Activated CD4-positive, alpha-beta memory T cell treated with anti-CD3 and anti-CD28 coated beads for 36 hours (primary cell): ENCODE results near the gene EEF1A1. TPM values are rescaled to one million over a fixed set of nuclear protein-coding genes. Genes with fewer than 3 reads are reported as not detected.
"Not testable (repeated sequence)": the region's sequence is repeated elsewhere in the genome, so short reads cannot be mapped to it uniquely, and the experiment has no call there.

Experiments used
- CTCF ChIA-PET: fragments of 350-600 bp; sonication (Branson Sonifier 250); formaldehyde crosslinking; loops from one replicate; lab custom pipeline; 2021; ENCODE audit warnings: antibody characterized with exemption, inconsistent platforms; lab: Charles Lee
- POLR2A ChIA-PET: fragments of 350-600 bp; sonication (Branson Sonifier 250); formaldehyde crosslinking; loops from one replicate; lab custom pipeline; 2021; ENCODE audit warnings: antibody characterized with exemption; lab: Charles Lee
- DNase-seq: peaks from one replicate; pipeline ENCODE4 v3.0.0-alpha.2; 2020
- H3K27ac Mint-ChIP-seq: one replicate; pipeline ENCODE4 v1.8.0; 2021; ENCODE audit warnings: mixed read lengths
- H3K27me3 Mint-ChIP-seq: one replicate; pipeline ENCODE4 v1.8.0; 2021; ENCODE audit warnings: mixed read lengths
- H3K36me3 Mint-ChIP-seq: one replicate; pipeline ENCODE4 v1.8.0; 2021; ENCODE audit warnings: mixed read lengths
- H3K4me1 Mint-ChIP-seq: one replicate; pipeline ENCODE4 v1.8.0; 2021; ENCODE audit warnings: low read depth, mixed read lengths
- H3K4me3 Mint-ChIP-seq: one replicate; pipeline ENCODE4 v1.8.0; 2021; ENCODE audit warnings: mild to moderate bottlenecking, mixed read lengths
- H3K9me3 Mint-ChIP-seq: one replicate; pipeline ENCODE4 v1.8.0; 2021; ENCODE audit warnings: mixed read lengths
- intact Hi-C: fragments of 100-400 bp; cut with micrococcal nuclease; formaldehyde crosslinking; loops from one replicate; pipeline ENCODE4 v1.15.1; 2023
- total RNA-seq, 2 experiments: library from RNA; stranded (reverse); gene quantifications; one replicate each; pipeline ENCODE4 v1.2.3, GENCODE V29; 2021

Gene EEF1A1
- total RNA-seq, 2 experiments from 2014 or later, result 16,691 to 17,144 TPM

- DNase-seq, result no peak
- Mint-ChIP-seq H3K9me3 (no peaks in the 10 kb centered on the region), H3K36me3 (no peaks in the 10 kb centered on the region), H3K27me3 (no peaks in the 10 kb centered on the region), H3K27ac (no peak overlapping the region), H3K4me1 (no peaks in the 10 kb centered on the region), H3K4me3 (no peak overlapping the region)
- CTCF ChIA-PET, result no interaction called here
- intact Hi-C loops, result no loop called here
- POLR2A ChIA-PET, result no interaction called here
Measured at GRCh38 chr6:73532293-73532692, 11.5 kb upstream of the EEF1A1 start.

DNA sequence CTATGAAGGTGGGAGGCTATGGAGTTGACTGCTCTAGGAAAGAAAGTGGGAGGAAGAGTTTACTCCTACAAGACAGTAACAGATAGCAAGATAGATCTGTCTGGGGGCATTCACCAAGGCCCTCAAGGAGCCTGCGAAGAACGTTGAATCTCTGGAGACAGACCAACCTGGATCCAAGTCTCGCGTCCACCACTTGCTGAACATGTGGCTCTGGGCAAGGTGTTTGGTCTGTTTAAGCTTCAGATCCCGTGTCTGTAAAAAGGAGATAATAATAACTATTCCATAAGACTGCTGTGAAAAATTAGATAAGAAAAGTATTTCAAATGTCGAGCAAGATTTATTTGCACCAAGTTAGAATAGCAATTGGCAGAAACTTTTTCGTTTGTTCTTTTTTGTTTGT, 8.1 kb upstream of the EEF1A1 start:
- Mint-ChIP-seq H3K9me3 (no peaks in the 10 kb centered on the region), H3K27me3 (no peaks in the 10 kb centered on the region), H3K4me3 (no peak overlapping the region), H3K36me3 (no peaks in the 10 kb centered on the region), H3K27ac (no peak overlapping the region), H3K4me1 (peaks cover 6% of the 10 kb centered on the region)
- DNase-seq, result no peak
- intact Hi-C loops, result no loop called here
- CTCF ChIA-PET, result interaction anchor here (0.9 kb wide), 1 partner anchor 82 kb away, joined by 3 read pairs; no protein-coding TSS in a partner anchor
- POLR2A ChIA-PET, result no interaction called here

DNA sequence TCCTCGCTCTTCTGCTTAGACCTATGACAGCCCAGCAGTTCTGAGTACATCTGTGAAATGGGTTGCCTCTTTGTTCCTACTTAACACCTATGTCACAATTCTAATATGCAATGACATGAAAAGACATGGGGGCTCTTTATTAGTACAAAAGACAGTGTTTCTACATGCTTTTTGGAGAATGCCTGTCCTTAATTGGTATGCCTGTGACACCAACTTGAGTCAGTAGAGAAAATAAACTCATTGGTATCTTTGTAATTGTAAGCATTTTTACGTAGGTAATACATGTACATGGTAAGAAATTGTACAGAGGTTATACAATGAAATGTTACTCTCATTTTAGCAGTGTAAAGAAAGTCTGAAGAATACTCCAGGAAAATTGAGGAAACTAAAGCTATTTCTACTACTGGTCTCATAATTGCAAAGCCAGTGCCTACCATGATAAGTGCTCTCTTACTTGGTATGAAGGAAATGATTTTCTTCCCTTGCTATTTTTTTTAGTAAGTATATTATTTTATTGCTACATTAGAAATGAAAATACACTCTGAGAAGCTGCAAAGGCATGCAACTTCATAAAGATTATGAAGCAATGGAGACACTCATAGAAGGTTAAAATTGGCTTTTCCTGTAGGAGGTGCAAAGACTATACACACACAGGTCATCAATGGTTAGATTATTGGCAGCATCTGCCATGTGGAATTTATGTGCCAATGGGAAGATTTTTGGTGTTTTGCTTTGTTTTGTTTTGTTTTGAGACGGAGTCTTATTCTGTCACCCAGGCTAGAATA, 4.9 kb upstream of the EEF1A1 start:
- H3K27ac Mint-ChIP-seq, result no peak overlapping the region
- H3K27me3 Mint-ChIP-seq, result peaks cover 3% of the 10 kb centered on the region
- H3K4me1 Mint-ChIP-seq, result peaks cover 9% of the 10 kb centered on the region
- ChIA-PET POLR2A (interaction anchor here (1.2 kb wide), 1 partner anchor 61 kb away, joined by 3 read pairs; no protein-coding TSS in a partner anchor), CTCF (interaction anchor here (1.1 to 1.7 kb wide), 3 partner anchors 60 to 127 kb away, joined by 5 to 9 read pairs (median 5); no protein-coding TSS in a partner anchor)
- peaks cover 3% of the 10 kb centered on the region for H3K36me3 Mint-ChIP-seq
- H3K4me3 Mint-ChIP-seq, result no peak overlapping the region
- intact Hi-C loops, result no loop called here
- no peak for DNase-seq
- H3K9me3 Mint-ChIP-seq, result no peaks in the 10 kb centered on the region

DNA sequence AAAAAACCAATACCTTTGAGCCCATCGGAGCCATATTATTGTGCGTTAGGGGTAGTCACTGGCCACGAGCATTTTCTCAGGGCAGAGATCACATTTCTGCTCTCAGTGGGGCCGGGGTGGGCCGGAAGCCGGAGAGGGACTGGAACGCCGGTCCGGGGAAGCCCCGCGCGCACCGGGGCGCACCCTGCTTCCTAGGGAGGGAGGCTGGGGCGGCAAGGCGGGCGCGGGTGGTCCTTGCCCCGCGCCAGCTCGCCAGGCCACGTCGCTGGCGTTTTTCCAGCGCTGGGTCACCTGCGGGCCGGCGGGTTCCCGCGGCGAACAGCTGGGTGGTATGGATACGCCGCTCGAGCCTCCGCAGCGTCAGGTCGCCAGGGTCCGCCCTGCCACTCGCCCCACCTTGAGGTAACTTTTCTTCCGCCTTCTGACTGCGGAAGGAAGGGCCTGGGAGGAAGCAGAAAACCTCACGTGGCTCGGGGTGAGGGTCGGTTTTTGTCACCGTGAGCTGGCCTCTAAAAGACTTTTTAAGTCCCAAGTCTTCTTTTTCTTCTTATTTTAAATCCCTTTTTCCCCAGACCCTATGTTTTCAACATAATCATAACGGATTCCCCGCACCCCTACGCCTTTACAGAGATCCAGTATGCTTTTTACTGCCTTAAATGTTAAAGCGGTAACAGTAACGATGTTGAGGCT, 2.7 kb upstream of the EEF1A1 start:
- POLR2A ChIA-PET, result interaction anchor here (0.6 to 5.4 kb wide), 7 partner anchors 11 to 130 kb away, joined by 3 to 67 read pairs (median 9); partner anchors contain the start of genes CGAS, MTO1 and SLC17A5
- CTCF ChIA-PET, result interaction anchor here (1.1 to 3.7 kb wide), 6 partner anchors 10 to 129 kb away, joined by 3 to 27 read pairs (median 7); no protein-coding TSS in a partner anchor

GRCh38 chr6:73521351-73521985, 636 bp upstream of the EEF1A1 start:
- intact Hi-C loops, result loop anchor here (1.0 to 2.0 kb wide), 10 partner anchors 59 to 1763 kb away; partner anchors contain the start of genes COX7A2, KCNQ5, MTO1 and TMEM30A
- DNase-seq, result no peak
- H3K9me3 Mint-ChIP-seq, result no peaks in the 10 kb centered on the region

More for the DNA sequence above, 2.7 kb upstream of the EEF1A1 start:
- H3K9me3 Mint-ChIP-seq, result no peaks in the 10 kb centered on the region
- peak overlapping the region; percentile 100 for H3K27ac Mint-ChIP-seq
- DNase-seq, result peak; percentile 87
- peaks cover 25% of the 10 kb centered on the region for H3K36me3 Mint-ChIP-seq
- intact Hi-C loops, result no loop called here
- peak overlapping the region; percentile 98 for H3K4me3 Mint-ChIP-seq
- peaks cover 19% of the 10 kb centered on the region for H3K4me1 Mint-ChIP-seq
- peaks cover 16% of the 10 kb centered on the region for H3K27me3 Mint-ChIP-seq

DNA sequence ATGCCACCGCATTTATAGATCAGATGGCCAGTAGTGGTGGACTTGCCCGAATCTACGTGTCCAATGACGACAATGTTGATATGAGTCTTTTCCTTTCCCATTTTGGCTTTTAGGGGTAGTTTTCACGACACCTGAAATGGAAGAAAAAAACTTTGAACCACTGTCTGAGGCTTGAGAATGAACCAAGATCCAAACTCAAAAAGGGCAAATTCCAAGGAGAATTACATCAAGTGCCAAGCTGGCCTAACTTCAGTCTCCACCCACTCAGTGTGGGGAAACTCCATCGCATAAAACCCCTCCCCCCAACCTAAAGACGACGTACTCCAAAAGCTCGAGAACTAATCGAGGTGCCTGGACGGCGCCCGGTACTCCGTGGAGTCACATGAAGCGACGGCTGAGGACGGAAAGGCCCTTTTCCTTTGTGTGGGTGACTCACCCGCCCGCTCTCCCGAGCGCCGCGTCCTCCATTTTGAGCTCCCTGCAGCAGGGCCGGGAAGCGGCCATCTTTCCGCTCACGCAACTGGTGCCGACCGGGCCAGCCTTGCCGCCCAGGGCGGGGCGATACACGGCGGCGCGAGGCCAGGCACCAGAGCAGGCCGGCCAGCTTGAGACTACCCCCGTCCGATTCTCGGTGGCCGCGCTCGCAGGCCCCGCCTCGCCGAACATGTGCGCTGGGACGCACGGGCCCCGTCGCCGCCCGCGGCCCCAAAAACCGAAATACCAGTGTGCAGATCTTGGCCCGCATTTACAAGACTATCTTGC, 725 bp downstream of the EEF1A1 start:
- ChIA-PET CTCF (interaction anchor here (2.9 kb wide), 1 partner anchor 133 kb away, joined by 15 read pairs; the partner anchor contains the start of gene SLC17A5), POLR2A (interaction anchor here (0.6 to 6.4 kb wide), 17 partner anchors 7 to 1764 kb away, joined by 3 to 82 read pairs (median 5); partner anchors contain the start of genes CD109, CGAS, MTO1 and SLC17A5)
- peak; percentile 89 for DNase-seq
- intact Hi-C loops, result loop anchor here (2.0 kb wide), 3 partner anchors 175 to 1765 kb away; partner anchors contain the start of genes KCNQ5 and TMEM30A
- Mint-ChIP-seq H3K4me1 (peaks cover 46% of the 10 kb centered on the region), H3K27me3 (peaks cover 17% of the 10 kb centered on the region), H3K27ac (peak overlapping the region; percentile 100), H3K4me3 (peak overlapping the region; percentile 98), H3K9me3 (no peaks in the 10 kb centered on the region), H3K36me3 (peaks cover 55% of the 10 kb centered on the region)

More at GRCh38 chr6:73521351-73521985, 636 bp upstream of the EEF1A1 start:
- ChIA-PET POLR2A (interaction anchor here (1.2 to 6.4 kb wide), 13 partner anchors 8 to 1762 kb away, joined by 3 to 82 read pairs (median 17); partner anchors contain the start of genes CGAS, MTO1 and SLC17A5), CTCF (interaction anchor here (0.6 to 3.7 kb wide), 7 partner anchors 8 to 151 kb away, joined by 3 to 27 read pairs (median 4); partner anchors contain the start of genes MTO1 and SLC17A5)
- Mint-ChIP-seq H3K36me3 (peaks cover 43% of the 10 kb centered on the region), H3K27ac (peak overlapping the region; percentile 100), H3K27me3 (peaks cover 17% of the 10 kb centered on the region), H3K4me1 (peaks cover 32% of the 10 kb centered on the region), H3K4me3 (peak overlapping the region; percentile 98)

DNA sequence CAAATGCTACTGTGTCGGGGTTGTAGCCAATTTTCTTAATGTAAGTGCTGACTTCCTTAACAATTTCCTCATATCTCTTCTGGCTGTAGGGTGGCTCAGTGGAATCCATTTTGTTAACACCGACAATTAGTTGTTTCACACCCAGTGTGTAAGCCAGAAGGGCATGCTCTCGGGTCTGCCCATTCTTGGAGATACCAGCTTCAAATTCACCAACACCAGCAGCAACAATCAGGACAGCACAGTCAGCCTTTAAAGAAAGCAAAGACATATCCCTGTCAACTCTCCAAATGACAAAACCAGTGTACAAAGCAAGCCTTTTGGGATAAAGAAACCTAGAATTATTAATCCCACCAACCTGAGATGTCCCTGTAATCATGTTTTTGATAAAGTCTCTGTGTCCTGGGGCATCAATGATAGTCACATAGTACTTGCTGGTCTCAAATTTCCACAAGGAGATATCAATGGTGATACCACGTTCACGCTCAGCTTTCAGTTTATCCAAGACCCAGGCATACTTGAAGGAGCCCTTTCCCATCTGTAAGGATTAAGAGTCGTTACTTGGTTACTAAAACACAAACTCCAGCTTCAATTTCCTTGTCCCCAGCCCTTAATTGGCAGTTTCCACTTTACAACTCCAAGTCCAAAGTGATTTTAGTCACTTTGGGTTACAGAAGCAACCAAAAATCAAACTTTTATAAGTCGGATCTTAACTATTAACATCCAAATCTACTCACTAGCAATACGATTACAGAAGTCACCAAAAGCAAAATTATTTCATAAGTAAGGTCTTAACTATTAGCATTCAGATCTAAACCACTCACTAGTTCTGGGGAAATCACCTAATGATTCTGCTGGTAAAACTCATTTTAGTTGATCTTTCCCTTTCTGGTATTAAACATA, 1.6 kb downstream of the EEF1A1 start:
- H3K9me3 Mint-ChIP-seq, CTCF ChIA-PET, intact Hi-C loops, DNase-seq: not testable (repeated sequence)
- POLR2A ChIA-PET, result interaction anchor here (0.9 to 6.4 kb wide), 12 partner anchors 6 to 135 kb away, joined by 3 to 82 read pairs (median 30); partner anchors contain the start of genes CGAS, MTO1 and SLC17A5
- Mint-ChIP-seq H3K36me3 (peaks cover 59% of the 10 kb centered on the region), H3K4me3 (peak overlapping the region; percentile 98), H3K4me1 (peaks cover 47% of the 10 kb centered on the region), H3K27ac (peak overlapping the region; percentile 100), H3K27me3 (peaks cover 17% of the 10 kb centered on the region)

- peaks cover 59% of the 10 kb centered on the region for H3K36me3 Mint-ChIP-seq
- CTCF ChIA-PET, H3K9me3 Mint-ChIP-seq, DNase-seq, intact Hi-C loops: not testable (repeated sequence)
- POLR2A ChIA-PET, result interaction anchor here (1.6 to 6.5 kb wide), 5 partner anchors 56 to 136 kb away, joined by 5 to 82 read pairs (median 50); partner anchors contain the start of genes CGAS, MTO1 and SLC17A5
- H3K27me3 Mint-ChIP-seq, result peaks cover 17% of the 10 kb centered on the region
- H3K27ac Mint-ChIP-seq, result peak overlapping the region; percentile 100
- peaks cover 42% of the 10 kb centered on the region for H3K4me1 Mint-ChIP-seq
- H3K4me3 Mint-ChIP-seq, result peak overlapping the region; percentile 98
Measured at GRCh38 chr6:73518100-73518981, 2.5 kb downstream of the EEF1A1 start.
